Kidney glomerular epithelial cell (primary cell): ENCODE results near the gene PP2D1.
"Not testable (repeated sequence)": the region's sequence is repeated elsewhere in the genome, so short reads cannot be mapped to it uniquely, and the experiment has no call there.

Experiments
- DNase-seq: peaks from one replicate; lab custom pipeline; 2025; lab: John Stamatoyannopoulos, UW

Gene PP2D1, protein sequence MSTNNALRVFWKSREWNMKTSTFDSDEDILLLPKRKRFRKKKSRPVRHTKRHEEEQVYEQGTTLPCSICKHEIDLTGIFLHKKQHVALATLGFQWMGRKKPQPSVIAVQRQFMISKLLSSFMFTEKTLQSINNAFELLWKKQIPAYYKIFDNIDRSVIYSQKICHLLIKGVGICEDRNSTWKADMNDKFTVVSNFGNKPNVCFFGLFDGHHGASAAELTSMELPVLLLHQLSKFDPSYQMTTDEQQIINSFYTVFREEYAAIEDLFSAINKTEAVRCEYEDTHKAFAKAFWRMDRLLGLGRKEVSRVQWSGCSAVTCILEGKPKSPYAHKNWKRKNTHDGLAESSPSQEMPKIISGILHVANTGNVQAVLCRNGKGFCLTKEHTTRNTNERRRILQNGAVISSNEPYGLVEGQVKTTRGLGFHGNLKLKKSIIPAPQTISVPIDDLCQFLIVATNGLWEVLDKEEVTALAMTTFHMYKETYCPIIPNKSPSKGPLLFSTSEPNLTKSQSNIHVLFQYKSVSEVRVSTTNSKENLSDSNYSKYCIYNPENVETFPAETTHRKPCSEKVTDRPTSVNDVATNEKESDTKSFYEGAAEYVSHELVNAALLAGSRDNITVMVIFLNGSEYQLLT

DNA sequence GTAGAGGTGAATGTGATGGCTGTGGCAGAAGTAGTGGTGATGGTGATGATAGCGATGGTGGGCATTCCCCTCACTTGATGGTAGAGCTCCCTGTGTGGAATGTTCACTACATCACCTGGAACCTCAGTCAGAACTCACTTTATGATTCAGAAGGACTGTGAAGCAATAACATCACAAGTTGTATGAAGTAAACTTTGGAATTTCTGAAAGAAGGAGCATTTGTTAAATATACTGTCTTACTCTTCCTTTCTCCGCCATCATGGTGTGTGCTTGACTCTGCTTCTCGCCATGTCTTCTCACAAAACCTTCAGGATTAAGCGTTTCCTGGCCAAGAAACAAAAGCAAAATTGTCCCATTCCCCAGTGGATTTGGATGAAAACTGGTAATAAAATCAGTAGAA lies at the start of gene PP2D1:
TSS of gene PP2D1 (minus strand) at position 101 of the 400 bp plus-strand sequence. CDS start 192 bp downstream, outside the sequence.
- DNase-seq, result no peak

DNA sequence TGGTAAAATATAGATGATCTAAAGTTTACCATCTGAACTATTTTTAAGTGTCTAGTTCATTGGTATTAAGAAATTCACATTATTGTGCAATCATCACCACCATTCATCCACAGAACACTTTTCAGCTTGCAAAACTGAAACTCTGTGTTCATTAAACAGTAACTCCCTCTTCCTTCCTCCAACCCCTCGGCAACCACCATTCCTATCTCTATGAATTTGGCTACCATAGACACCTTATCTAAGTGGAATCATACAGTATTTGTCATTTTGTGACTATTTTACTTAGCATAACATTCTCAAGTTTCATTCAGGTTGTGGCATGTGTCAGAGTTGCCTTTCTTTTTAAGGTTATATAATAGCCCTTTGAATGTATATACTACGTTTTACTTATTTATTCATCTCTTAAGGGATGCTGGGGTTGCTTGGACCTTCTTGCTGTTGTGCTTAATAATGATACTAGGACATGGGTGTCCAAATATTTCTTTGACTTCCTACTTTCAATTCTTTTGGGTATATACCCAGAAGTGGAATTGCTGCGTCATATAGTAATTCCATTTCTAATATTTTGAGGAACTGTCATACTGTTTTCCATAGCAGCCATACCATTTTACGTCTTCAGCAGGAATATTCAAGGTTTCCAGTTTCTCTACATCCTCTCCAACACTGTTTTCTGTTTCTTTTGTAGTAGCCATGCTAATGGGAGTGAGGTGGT lies 49.1 kb upstream of the PP2D1 start:
- DNase-seq, result peak; percentile 24

DNA sequence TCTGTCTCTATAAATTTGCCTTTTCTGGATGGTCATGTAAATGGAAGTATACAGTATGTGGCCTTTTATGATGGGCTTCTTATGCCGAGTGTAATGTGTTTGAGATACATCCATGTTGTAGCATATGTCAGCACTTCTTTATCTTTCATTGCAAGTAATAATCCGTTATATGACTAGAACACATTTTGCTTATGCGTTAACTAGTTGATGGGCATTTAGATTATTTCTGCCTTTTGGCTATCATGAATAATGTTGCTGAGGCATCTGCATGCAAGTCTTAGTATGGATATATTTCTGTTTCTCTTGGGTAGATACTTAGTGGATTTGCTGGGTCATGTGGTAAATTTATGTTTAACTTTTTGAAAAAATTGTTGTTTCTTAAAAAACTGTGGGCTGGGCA lies 47.9 kb upstream of the PP2D1 start:
- DNase-seq, result no peak

DNA sequence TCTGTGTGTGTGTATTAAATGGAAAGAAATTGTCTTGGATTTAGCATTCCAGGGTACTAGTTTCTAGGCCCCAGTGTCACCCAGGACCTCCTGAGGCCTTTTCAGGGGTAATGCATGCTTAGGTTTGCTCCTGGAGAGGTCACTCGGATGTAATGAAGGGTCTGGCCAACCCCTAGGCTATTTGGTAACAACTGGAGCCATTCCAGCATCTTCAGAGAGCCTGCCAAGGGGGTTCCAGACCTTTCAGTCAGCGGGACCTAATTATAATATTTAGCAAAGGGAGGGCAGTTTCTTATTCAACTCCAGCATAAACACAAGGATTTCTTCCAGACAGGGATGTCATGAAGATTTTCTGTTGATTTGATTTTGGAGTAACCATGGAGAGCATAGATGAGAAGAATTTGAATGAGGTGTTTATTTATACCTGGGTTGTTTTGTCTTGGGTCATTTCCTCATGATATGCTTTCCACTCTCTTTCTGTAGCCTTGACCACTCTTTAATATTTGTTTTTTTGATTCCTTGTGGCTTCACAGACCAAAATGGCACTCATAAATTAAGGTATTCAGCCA lies 45.6 kb upstream of the PP2D1 start:
- no peak for DNase-seq

DNA sequence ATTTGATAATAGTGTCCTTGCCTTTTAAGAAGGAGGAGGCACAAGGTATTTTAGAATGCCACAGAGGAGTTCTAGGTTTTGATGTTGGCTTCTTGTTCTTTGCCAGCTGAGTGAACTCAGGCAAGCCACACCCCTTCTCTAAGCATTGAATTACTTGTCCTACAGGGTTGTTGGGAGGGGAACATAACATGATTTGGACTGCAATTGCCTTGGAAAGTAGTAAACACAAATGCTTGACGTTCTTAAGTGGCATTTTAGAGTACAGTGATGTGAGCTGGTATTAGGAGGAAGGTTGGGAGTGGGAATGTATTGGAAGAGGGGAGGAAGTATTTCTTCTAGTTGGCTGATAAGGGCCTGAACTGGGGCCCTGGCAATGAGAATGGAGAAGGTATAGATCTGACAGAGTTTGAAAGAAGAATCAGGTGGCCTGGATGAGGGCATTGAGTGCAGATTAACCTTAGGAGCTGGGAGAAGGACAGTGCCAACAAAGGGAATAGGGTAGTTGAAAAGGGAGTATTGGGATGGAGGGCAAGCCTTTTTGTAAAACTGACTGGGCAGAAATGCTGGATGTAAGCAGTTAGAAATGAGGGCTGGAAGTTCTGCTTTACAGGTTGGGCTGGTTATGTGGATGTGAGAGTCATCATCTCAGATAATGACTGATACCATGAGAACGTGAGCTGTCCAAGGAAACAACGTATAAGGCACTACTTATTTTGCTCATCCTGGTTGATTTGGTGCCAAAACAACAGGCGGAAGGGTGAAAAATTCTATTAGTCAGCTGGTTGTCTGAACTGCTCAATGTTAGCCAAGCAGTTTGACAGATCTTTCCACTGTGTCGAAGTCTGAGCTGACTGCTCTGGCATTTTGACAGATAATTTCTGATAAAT lies 44.9 kb upstream of the PP2D1 start:
- DNase-seq, result peak; percentile 84

DNA sequence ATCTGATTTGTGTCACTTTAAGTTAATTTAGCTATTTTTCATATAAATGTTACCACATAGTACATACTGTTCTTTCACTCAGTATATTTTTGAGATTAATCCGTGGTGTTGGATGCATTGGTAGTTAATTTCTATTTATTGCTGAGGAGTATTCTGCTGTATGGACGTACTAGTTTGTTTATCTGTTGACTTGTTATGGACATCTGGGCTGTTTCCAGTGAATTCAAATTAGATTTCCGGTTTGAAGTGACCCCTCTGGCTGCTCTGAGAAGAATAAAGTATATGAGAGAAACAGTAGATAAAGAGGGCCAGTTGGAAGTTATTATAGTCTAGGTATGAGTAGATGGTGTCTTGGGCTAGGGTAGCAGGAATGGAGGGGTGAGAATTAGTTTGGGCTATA lies 43.8 kb upstream of the PP2D1 start:
- DNase-seq, result no peak

DNA sequence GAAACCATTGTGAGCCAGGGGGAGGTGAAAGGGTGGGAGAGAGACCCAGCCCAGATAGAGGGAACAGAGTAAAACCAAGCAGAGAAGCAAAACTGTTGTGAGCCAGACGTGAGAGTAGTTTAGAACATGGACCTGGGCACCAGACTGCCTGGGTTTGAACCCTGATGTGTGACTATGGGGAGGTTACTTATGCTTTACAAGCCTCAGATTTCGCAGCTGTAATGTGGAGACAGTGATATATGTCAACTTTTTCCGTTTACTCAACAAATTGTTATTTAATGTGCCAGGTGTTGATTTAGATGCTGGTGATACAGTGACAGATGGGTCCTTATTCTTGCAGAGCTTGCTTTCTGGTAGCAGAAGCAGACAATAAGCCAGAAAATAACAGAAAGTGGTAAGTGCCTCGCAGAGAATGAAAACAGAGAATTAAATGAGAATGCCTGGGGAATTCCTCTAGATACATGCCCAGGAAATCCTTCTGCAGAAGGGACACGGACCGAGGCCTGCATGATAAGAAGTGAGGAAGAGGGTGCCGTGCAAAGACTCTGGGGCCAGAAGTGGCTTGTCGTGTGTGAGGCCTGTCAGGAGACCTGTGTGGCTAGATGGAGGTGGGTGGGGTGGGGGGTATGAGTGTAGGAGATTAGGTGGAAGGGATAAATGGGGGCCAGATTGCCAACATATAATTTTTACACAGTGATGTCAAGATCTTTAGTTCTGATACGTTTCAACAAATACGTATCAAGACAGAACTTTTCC lies 43.1 kb upstream of the PP2D1 start:
- DNase-seq, result no peak

DNA sequence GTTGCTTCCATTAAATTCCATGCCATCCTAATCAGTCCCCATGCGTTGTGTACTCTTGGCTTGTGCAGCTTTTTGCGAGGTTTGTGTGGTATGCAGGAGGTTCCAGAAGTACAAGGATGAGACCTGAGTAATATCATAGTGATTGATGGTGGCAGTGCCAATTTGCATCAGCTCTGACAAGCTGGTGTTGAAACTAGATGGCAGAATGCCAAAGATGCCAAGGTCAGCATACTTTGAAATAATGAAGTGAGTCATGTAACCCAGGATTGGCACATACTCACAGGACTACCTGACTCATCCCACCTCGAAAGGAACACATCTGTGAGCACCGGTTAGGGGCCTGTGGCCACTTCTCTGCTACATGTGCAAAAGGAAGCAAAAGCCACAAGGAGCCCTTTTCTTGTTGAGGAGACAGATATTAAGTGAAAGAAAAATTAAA lies 42.5 kb upstream of the PP2D1 start:
- DNase-seq, result peak; percentile 99

DNA sequence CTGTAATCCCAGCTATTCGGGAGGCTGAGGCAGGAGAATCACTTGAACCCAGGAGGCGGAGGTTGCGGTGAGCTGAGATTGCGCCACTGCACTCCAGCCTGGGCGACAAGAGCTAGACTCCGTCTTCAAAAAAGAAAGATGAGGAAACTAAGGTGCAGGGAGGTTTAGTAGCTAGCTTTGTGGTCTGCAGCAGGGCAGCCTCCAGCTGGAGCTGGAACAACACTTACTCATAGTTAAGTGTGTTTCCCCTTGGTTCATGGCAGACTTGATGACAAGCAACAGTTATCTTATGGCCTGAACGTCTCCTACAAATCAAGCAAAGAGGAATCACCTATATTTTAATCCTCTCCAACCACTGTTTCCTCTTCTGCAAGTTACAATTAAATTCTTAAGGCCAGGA lies 40.8 kb upstream of the PP2D1 start:
- no peak for DNase-seq

DNA sequence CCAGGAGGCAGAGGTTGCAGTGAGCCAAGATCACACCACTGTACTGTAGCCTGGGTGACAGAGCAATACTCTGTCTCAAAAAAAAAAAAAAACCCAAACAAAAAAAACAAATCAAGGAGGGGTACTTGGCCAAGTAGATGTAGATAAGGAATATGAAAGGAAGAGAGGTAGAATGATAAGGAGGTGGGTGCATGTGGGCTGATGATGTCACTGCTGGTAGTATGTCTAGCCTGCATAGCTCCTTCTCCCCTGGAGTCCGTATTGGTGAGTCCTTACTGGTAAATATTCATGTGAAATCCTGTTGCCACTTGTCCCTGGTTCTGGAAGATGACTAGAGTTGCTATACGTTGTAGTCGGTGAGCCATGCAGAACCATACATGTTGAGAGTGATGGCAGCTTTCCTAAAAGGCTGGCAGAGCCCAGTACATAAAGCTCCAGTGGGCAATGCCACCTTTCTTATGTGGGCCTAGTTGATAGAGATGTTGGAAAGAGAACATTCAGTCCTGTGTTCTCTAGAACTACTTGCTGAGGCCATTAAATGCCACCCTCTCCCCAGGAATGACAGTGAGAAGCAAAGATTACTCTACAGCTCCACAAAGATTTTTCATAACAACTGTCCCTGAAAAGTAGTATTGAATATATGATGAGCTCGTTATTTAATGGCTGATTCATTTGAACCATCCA lies 39.2 kb upstream of the PP2D1 start:
- DNase-seq, result no peak

DNA sequence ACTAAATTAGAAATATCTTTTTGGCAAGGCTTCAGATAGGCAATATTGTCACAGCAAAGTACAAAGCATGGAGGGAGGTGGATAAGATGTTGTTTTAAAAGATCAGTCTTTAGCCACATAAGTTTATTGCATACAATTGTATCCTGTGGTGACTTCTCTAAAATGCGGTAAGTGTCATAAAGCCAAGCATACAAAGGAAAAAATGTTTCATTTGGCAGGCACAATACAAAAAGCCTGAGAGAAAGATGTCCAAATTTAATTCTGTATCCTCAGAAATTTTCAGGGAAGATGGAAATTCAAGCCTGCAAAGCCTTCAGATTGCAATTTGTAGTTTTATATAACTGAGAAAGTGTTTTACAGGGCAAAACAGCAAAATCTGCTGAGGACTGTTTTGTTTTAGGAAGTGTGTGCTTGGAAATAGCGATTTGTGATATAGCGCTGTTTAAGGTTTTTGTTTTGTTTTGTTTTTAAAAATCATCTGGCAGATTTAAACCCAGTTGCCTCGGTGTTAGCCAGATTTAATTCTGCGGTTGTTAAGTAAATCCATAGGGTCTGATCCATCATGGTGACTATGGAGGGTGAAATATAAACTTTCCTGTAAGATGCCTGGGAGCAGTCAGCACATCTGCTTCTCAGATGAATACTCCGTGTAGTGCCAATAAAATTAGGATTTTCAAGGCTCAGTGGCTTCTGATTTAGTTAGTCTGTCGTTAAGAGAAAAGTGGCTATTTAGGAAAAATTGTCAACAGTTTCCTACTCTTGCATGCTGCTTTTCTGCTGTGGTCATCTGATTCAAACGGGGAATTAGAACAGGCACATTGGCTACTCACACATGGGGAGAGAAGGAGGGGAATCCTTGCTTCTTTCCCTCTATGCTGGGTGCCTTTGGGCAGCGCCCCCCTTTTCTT lies 36.2 kb upstream of the PP2D1 start:
- no peak for DNase-seq

DNA sequence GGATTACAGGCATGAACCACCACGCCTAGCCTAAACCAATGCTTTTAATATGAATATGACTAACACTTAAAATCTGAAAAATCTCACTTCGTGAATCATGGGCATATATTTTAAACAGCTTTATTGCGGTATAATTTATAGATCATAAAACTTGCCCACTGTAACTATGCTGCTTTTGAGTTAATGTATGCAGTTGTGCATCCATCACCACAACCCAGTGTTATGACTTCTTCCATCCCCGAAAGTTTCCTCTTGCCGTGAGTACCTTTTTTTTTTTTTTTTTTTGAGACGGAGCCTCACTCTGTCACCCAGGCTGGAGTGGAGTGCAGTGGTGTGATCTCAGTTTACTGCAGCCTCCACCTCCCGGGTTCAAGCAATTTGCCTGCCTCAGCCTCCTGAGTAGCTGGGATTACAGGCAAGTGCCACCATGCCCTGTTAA lies 35.3 kb upstream of the PP2D1 start:
- no peak for DNase-seq

DNA sequence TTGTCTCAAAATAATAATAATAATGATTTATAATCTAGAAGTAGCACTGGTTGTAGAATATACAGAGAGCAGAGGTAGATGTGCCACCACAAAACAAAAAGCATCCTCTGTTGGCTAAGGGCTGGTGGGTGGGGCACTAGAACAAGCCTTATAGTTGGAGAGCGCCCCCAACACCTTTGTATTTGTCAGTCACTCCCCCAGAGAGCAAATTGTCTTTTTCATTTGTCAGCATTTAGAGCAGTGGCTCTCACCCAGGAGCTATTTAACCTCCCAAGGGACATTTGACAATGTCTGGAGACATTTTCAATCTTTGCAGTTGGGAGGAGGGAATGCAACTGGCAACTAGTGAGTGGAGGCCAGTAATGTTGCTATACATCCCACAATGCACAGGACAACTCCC lies 34.5 kb upstream of the PP2D1 start:
- DNase-seq, result no peak

DNA sequence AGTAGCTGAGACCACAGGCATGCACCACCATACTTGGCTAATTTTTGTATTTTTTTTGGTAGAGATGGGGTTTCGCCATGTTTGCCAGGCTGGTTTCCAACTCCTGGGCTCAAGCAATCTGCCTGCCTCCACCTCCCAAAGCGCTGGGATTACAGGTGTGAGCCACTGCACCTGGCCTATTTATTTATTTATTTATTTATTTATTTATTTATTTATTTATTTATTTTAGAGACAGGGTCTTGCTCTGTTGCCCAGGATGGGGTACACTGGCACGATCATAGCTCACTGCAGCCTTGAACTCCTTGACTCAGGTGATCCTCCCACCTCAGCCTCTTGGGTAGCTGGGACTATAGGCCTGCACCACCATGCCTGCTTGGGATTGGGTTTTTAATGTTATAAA lies 33.1 kb upstream of the PP2D1 start:
- not testable (repeated sequence) for DNase-seq

DNA sequence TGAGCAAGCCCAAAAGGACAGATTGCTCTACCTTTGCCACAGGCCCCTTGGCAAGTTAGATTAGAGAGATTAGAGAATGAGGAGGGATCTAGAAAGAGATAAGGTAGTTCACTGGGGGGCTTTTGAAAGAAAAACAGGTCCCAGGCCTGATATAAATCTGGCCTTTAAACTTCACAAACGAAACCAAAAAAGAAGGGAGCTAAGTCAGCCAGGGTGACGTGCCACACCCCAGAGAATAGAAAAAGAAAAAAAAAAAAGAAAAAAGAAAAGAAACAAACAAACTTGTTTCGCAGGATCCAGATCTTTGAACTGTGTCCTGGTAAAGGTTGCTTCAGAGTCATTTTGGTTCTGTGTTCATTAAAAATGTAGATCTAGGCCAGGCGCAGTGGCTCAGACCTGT lies 31.8 kb upstream of the PP2D1 start:
- no peak for DNase-seq

DNA sequence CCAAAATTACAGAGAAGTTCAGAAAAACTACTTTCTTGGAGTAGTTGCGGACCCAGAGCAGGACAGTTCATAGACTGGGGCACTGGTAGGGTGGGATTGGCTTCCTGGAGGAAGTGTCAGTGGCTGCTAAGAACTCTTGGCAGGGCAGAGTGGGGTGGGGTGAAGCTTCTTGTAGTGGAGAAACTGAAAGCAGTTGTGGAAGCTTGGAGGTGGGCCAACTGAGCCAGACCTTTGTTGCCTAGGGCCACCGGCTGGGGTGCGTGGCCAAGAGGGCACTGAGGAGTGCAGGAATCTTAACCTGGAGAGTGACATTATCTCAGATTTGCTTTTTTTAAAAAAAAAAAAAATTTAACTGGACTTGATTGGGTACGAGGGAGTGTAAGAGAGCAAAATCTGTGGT lies 31.3 kb upstream of the PP2D1 start:
- no peak for DNase-seq

DNA sequence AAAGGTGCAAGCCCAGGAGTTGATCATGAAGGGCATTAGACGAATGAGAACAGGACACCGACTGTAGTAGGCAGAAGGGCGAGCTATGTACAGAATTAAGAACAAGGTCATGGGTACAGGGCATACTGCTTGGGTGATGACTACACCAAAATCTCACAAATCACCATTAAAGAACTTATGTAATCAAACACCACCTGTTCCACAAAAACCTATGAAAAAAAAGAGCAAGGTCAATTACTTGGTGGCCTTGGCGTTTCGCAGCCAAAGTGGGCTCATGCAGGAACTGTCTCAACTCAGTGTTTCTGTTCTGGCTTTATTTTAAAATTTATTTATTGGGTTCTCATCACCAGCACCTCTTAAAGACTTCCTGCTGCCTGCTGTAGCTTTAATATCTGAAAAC lies 30.3 kb upstream of the PP2D1 start:
- DNase-seq, result no peak

DNA sequence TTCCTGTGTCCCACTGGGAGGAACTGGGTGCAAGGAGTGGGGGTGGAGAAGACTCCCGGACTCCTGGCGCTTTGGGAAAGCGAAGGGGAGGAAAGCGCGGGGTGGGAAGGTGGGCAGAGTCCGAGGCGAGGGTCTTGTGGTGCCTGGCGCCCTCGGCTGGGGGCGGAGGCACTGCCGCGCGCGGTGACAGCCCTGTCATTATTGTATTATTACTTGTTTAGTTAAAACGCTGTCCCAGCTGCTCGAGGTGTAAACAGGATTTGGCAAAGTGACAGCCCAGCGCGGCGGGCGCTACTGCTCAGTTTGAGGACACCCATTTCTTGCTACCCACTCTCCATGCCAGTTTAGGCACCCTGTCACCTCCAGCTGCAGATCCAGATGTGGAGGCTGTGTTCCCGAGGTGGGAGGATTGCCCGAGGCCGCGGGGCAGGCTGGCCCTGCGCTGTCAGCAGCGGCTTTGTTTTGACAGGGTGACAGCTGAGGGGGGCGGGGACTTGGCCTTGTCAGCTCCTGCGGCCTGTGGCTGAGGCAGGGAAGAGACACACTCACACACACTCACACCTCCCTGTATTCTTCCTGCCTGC lies 29.2 kb upstream of the PP2D1 start:
- DNase-seq, result no peak
